LNCAP (cell line): Measurements from ENCODE around the gene SERINC5.

Source experiments
- TF ChIP-seq, protein P1 (sequence below): fragments of 450-650 bp; IDR thresholded peaks from 2 replicates; pipeline ENCODE4 v1.5.1; 2017; ENCODE audit warnings: mild to moderate bottlenecking

SERINC5 gene

DNA sequence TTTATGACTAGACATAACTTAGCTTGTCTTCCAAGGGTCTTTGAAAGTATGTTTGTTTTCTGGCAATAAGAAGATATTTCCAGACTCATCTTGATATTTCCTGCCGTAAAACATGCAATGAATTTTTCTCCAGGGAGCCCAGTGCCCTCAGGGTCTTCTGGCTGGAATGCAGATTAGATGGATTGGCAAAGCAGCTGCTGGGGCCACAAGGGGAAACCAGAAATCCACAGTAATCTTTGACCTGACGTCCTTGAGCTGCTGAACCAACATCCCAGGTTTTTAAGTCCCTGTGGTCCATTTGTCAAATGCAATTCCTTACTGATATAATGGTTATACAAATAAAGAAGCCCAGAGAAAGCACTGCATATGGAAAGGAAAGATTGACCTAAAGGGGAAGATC lies 127.7 kb downstream of the SERINC5 start:
- TF ChIP-seq, protein P1, sequence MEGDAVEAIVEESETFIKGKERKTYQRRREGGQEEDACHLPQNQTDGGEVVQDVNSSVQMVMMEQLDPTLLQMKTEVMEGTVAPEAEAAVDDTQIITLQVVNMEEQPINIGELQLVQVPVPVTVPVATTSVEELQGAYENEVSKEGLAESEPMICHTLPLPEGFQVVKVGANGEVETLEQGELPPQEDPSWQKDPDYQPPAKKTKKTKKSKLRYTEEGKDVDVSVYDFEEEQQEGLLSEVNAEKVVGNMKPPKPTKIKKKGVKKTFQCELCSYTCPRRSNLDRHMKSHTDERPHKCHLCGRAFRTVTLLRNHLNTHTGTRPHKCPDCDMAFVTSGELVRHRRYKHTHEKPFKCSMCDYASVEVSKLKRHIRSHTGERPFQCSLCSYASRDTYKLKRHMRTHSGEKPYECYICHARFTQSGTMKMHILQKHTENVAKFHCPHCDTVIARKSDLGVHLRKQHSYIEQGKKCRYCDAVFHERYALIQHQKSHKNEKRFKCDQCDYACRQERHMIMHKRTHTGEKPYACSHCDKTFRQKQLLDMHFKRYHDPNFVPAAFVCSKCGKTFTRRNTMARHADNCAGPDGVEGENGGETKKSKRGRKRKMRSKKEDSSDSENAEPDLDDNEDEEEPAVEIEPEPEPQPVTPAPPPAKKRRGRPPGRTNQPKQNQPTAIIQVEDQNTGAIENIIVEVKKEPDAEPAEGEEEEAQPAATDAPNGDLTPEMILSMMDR, result no peak

DNA sequence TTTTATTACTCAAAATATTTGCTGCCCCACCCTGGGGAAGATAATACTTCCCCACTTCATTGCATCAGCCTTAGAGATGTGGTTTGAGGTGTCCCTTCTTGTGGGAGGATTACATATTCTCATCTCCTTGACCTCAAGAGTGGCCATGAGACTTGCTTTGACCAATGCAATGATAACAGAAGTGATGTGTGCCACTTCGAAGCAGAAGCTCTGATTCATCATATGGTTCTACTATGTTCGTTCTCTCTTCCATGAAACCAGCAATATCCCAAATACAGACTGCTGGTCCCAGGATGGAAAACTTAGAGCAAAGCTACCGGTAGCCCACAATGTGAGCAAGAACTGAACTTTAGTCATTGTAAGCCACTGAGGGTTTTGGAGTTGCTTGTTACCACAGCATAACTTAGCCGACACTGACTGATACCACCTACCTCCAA lies 128.7 kb downstream of the SERINC5 start:
- TF ChIP-seq, protein P1, result no peak

DNA sequence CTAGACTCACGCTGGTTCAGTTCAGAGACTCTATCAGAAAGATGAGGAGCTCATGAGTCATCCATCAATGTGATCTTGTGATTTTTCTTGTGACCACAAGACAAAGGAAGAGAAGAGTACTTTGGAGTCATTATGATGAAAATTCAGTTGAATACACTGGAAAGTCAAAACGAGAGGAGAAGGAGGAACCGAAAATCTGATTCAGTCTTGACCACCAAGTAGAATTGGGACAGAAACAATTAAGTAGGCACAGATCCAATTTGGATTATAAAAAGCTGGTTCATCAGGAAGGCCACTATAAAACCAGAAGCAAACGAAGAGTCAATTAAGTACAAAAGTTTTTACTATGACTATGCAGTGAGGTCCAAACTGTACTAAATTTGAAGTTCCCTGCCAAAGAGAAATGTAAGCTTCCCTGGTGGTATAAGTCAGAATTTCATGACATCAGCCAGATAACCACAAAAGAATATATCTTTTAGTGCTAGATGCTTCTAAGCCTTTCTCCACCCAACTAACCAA lies 129.8 kb downstream of the SERINC5 start:
- TF ChIP-seq, protein P1, result no peak

DNA sequence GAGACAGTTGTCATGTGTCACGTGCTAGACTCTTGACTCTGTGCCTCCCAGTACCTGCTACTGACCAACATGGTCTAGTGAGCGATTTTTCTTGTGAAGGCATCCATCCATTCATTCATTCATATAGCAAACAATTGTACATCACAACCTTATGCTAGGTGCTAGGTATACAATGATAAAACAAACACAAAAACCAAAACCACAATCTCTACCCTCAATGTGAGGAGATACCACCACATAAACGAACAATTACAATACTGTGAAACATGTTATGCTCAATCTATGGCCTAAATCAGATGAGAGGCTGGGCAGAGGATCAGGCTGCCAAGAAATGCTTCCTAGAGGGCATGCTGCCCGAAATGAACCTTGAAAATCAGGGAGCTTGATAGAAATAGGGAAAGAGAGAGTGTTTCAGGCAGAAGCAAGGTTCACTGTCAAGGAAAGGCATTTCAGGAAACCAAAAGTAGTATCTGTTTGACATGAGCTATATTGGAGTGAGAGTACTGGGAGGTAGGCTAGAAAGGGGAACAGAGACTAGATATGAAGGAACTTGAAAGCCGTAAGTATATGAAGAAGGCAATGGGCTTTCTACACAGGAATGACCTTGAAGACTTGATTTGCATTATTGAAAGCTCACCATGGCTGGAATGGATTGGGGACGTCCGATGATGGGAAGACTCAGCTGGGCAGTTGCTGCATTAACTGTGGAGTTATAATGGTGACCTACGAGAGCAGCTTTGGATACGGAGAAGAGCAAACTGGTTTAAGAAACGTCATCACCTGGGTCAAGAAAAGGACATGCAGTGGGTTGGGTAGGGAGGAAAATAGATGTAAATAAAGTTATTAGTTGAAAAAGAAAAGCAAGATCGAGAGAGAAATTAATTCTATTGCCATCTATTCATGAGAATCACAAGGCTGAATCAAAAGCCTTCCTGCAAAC lies 130.6 kb downstream of the SERINC5 start:
- TF ChIP-seq, protein P1, result no peak

DNA sequence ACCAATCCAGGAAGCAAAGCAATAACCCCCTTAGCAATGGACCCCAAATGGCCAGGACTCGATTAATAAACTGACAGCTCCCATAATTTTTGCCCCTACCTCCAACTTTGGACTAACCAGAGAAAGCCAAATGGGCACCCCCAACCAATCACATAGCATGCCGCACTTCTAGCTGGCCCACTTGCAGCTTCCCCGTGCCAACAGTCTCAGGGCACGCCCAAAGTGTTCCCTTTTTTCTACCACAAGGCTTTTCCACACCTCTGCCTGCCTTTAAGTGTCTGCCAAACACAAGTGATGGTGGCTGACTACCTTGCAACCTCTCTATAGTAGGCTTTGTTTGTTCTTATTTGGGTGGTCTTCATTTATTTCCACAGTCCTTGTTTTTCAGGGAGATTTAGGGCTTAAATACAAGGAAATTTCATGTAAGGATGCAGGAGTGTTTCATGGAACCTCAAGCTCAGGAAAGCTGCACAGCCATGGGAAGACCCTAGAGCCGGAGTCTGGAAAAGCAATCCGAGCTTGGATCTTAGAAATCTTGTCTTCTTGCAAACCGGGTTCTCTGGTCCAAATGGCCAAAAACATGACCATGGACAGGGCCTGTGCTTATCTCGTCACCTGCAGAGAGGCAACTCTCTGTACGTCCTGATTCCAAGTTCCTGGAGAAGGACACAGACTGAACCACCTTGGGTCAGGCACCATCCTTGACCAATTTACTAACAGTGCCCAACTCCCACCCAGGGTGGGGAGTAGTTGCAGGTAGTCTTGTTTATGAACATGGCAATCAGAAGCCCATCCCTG lies 131.5 kb downstream of the SERINC5 start:
- TF ChIP-seq, protein P1, result no peak

DNA sequence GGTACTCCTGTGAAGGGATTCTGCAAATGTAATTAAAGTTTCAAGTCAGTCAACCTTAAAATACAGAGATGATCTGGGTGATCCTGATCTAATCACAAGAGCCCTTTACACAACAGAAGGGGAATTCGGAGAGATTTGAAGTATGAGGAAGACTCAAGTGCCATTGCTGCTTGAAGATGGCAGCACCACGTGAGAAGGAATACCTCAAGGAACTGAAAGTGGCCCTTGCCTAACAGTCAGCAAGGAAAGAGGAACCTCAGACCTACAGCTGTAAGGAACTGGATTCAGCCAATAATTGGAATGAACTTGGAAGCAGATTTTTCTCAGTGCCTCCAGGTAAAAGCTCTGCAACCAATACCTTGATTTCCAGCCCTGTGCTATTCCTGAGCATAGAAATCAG lies 133.3 kb downstream of the SERINC5 start:
- TF ChIP-seq, protein P1, result no peak

DNA sequence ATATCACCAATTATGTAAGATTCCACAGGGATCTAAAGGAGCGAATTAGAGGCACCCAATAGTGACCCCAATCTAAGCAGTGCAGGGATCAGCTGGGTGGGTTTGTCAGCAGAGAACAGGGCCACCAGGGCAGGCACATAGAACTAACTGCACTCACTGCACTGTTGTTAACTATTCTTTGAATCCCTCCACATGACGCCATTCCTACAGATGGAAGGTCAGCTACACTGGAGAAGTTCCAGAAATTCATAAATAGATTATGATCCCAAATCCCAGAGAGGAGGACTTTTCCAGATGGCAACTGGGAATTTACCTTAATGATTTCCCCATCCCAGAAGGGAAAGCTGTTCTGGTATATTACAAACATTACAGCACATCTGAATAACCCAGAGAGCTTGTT lies 136.5 kb downstream of the SERINC5 start:
- TF ChIP-seq, protein P1, result no peak
